HCT116 (cell line): ENCODE results near the gene AP3S1. TPM values are rescaled to one million over a fixed set of nuclear protein-coding genes. Genes with fewer than 3 reads are reported as not detected.
A peak's percentile ranks its signal among the peaks of the same experiment; 100 is the strongest.
"Not testable (repeated sequence)": the region's sequence is repeated elsewhere in the genome, so short reads cannot be mapped to it uniquely, and the experiment has no call there.

Experiments used
- ATAC-seq: fragments of 200-7000 bp; cut with Tn5 transposase; 2 replicates; pipeline ENCODE4 v1.9.1; 2020; ENCODE audit warnings: mild to moderate bottlenecking, moderate library complexity
- BruUV-seq: library from RNA; stranded (reverse); fragments of 400-500 nt; replicated peaks from 2 replicates; lab custom pipeline; 2021; lab: Mats Ljungman, UMichigan
- CTCF ChIA-PET: fragments of 300-600 bp; sonication (Branson Sonifier 250); formaldehyde crosslinking; loops from one replicate; lab custom pipeline; 2021; ENCODE audit warnings: antibody characterized with exemption; lab: Charles Lee
- POLR2A ChIA-PET: fragments of 300-600, 350-600 bp; sonication (Branson Sonifier 250); formaldehyde crosslinking; loops from one replicate; lab custom pipeline; 2021; ENCODE audit warnings: antibody characterized with exemption; lab: Charles Lee
- RAD21 ChIA-PET, 2 experiments: fragments of 300-600 bp; sonication (Branson Sonifier 250); formaldehyde crosslinking; loops; one replicate each; lab custom pipeline; 2023; ENCODE audit warnings: low total read pairs in 2 of 2; ENCODE audit not compliant: uncharacterized antibody in 2 of 2, unreplicated experiment in 2 of 2, low non-redundant PET in 1 of 2; lab: Charles Lee
- DNase-seq: peaks from one replicate; pipeline ENCODE4 v3.0.0-alpha.2; 2010; ENCODE audit warnings: low read depth, low spot score
- H2AFZ ChIP-seq: fragments of 200-600 bp; shearing (Covaris generic), sonication (generic); 2 replicates; pipeline ENCODE4 v1.6.1; 2017; ENCODE audit warnings: low read depth, mixed run types, mixed read lengths, antibody characterized with exemption, low read length; ENCODE audit not compliant: poor library complexity, severe bottlenecking
- H3K27ac ChIP-seq: 2 replicates; pipeline ENCODE4 v1.5.1; 2012; ENCODE audit warnings: low read depth, low read length
- H3K27me3 ChIP-seq: fragments of 200-600 bp; sonication (generic); 2 replicates; pipeline ENCODE4 v1.6.1; 2016; ENCODE audit warnings: mixed run types, low read length, mixed read lengths; ENCODE audit not compliant: insufficient read depth
- H3K36me3 ChIP-seq, 2 experiments: fragments of 200-500 bp in 1 of 2; fragments of 200-600 bp in 1 of 2; sonication (Bioruptor generic) in 1 of 2; sonication (generic) in 1 of 2; 2 replicates each; pipeline versions ENCODE4 v1.5.1 to v1.6.1; 2014 to 2016; ENCODE audit warnings: low read length in 2 of 2, inconsistent platforms in 1 of 2, mixed read lengths in 1 of 2, mixed run types in 1 of 2; ENCODE audit not compliant: insufficient read depth in 2 of 2, control insufficient read depth in 1 of 2
- H3K4me1 ChIP-seq, 2 experiments: fragments of 200-600 bp in 1 of 2; sonication (generic) in 1 of 2; 2 replicates each; pipeline versions ENCODE4 v1.5.1 to v1.6.1; 2012 to 2017; ENCODE audit warnings: low read length in 2 of 2, inconsistent platforms in 1 of 2, mild to moderate bottlenecking in 1 of 2, mixed read lengths in 1 of 2, mixed run types in 1 of 2, moderate library complexity in 1 of 2; ENCODE audit not compliant: insufficient read depth in 2 of 2, control insufficient read depth in 1 of 2
- H3K4me2 ChIP-seq: fragments of 200-600 bp; sonication (generic); 2 replicates; pipeline ENCODE4 v1.6.1; 2017; ENCODE audit warnings: mixed run types, low read length, mixed read lengths
- H3K4me3 ChIP-seq, 2 experiments: fragments of 200-600 bp in 1 of 2; sonication (generic) in 1 of 2; replicated peaks in 1 of 2; 2 replicates each; pipeline ENCODE4 v1.5.1; 2011 to 2016; ENCODE audit warnings: low read length in 2 of 2, control low read depth in 1 of 2, low read depth in 1 of 2, mild to moderate bottlenecking in 1 of 2, mixed read lengths in 1 of 2, mixed run types in 1 of 2
- H3K79me2 ChIP-seq: fragments of 200-600 bp; sonication (generic); 2 replicates; pipeline ENCODE4 v1.6.1; 2017; ENCODE audit warnings: mild to moderate bottlenecking, mixed run types, low read length, moderate library complexity, mixed read lengths; ENCODE audit not compliant: insufficient read depth
- H3K9ac ChIP-seq: fragments of 200-600 bp; sonication (generic); 2 replicates; pipeline ENCODE4 v1.6.1; 2016; ENCODE audit warnings: low read length, mixed read lengths
- H3K9me2 ChIP-seq: fragments of 200-600 bp; sonication (generic), shearing (Covaris generic); 2 replicates; pipeline ENCODE4 v1.6.1; 2017; ENCODE audit warnings: mixed run types, mild to moderate bottlenecking, moderate library complexity; ENCODE audit not compliant: insufficient read depth
- H3K9me3 ChIP-seq, 2 experiments: fragments of 200-500 bp in 1 of 2; fragments of 200-600 bp in 1 of 2; sonication (Bioruptor generic) in 1 of 2; sonication (generic) in 1 of 2; 2 replicates each; pipeline ENCODE4 v1.6.1; 2014 to 2017; ENCODE audit warnings: low read length in 2 of 2, mixed read lengths in 2 of 2, inconsistent platforms in 1 of 2, low read depth in 1 of 2, mild to moderate bottlenecking in 1 of 2, mixed run types in 1 of 2, moderate library complexity in 1 of 2; ENCODE audit not compliant: control insufficient read depth in 1 of 2, insufficient read depth in 1 of 2
- H4K20me1 ChIP-seq: fragments of 200-600 bp; sonication (generic), shearing (Covaris generic); 2 replicates; pipeline ENCODE4 v1.6.1; 2017; ENCODE audit warnings: mixed run types, mild to moderate bottlenecking, moderate library complexity; ENCODE audit not compliant: insufficient read depth
- CEBPB ChIP-seq: IDR thresholded peaks from 2 replicates; pipeline ENCODE4 v1.6.1; 2012; ENCODE audit warnings: low read depth
- POLR2AphosphoS5 ChIP-seq: IDR thresholded peaks from 2 replicates; pipeline ENCODE4 v1.6.1; 2011; ENCODE audit warnings: mild to moderate bottlenecking, low read depth, low read length, moderate library complexity
- intact Hi-C: fragments of 100-400 bp; cut with micrococcal nuclease; formaldehyde crosslinking; loops from 2 replicates; pipeline ENCODE4 v1.10.0; 2022
- total RNA-seq: library from RNA; stranded (reverse); gene quantifications from one replicate; pipeline ENCODE4 v1.2.1, GENCODE V29; 2021; ENCODE audit not compliant: unreplicated experiment
- TF ChIP-seq, protein P1 (sequence below): IDR thresholded peaks from 2 replicates; pipeline ENCODE4 v1.6.1; 2011; ENCODE audit warnings: mild to moderate bottlenecking, low read length, moderate library complexity; ENCODE audit not compliant: insufficient replicate concordance; ENCODE audit errors: extremely low read depth

Gene AP3S1
- total RNA-seq, 1 experiment from 2014 or later, result 432 TPM

GRCh38 chr5:115913623-115914400, 72.1 kb downstream of the AP3S1 start:
- POLR2A ChIA-PET, result interaction anchor here (0.6 to 1.4 kb wide), 3 partner anchors 12 to 42 kb away, joined by 3 to 4 read pairs (median 3); no protein-coding TSS in a partner anchor
- CTCF ChIA-PET, H3K27ac ChIP-seq, H3K4me3 ChIP-seq, RAD21 ChIA-PET, intact Hi-C loops, H3K27me3 ChIP-seq, H3K9ac ChIP-seq, H3K9me2 ChIP-seq, H3K4me2 ChIP-seq, H2AFZ ChIP-seq, H4K20me1 ChIP-seq, DNase-seq, H3K9me3 ChIP-seq, ATAC-seq: not testable (repeated sequence)
- Histone ChIP-seq H3K36me3 (peaks cover 0 to 16% of the 10 kb centered on the region in 2 experiments; a peak in 2 of 4 replicates), H3K79me2 (peaks cover 51% of the 10 kb centered on the region), H3K4me1 (peaks cover 3 to 52% of the 10 kb centered on the region in 2 experiments; a peak in 2 of 4 replicates)
- TSS peak; percentile 59 for BruUV-seq
- TF ChIP-seq CEBPB, result peak; percentile 70; the same call in 1 of the 2 replicates

- H3K27ac ChIP-seq, result peak overlapping the region; percentile 68; the same call in 1 of the 2 replicates
- ChIA-PET POLR2A (no interaction called here), CTCF (no interaction called here)
- peaks cover 0 to 34% of the 10 kb centered on the region in 2 experiments; a peak in 1 of 4 replicates for H3K36me3 ChIP-seq
- no peak for DNase-seq
- H3K9me2 ChIP-seq, result no peaks in the 10 kb centered on the region
- H3K9me3 ChIP-seq, result no peaks in the 10 kb centered on the region; a peak in 1 of 4 replicates
- peaks cover 22 to 70% of the 10 kb centered on the region in 2 experiments for H3K4me1 ChIP-seq
- no TSS peak for BruUV-seq
- peak overlapping the region; percentile 33 for H3K4me2 ChIP-seq
- no peak overlapping the region for H2AFZ ChIP-seq
- H4K20me1 ChIP-seq, result no peaks in the 10 kb centered on the region
- H3K79me2 ChIP-seq, result no peaks in the 10 kb centered on the region; the same call in 1 of the 2 replicates
- intact Hi-C loops, result no loop called here
- H3K4me3 ChIP-seq, result no peak overlapping the region
- TF ChIP-seq POLR2AphosphoS5, result peak; percentile 29; the same call in 1 of the 2 replicates
- TF ChIP-seq, protein P1, sequence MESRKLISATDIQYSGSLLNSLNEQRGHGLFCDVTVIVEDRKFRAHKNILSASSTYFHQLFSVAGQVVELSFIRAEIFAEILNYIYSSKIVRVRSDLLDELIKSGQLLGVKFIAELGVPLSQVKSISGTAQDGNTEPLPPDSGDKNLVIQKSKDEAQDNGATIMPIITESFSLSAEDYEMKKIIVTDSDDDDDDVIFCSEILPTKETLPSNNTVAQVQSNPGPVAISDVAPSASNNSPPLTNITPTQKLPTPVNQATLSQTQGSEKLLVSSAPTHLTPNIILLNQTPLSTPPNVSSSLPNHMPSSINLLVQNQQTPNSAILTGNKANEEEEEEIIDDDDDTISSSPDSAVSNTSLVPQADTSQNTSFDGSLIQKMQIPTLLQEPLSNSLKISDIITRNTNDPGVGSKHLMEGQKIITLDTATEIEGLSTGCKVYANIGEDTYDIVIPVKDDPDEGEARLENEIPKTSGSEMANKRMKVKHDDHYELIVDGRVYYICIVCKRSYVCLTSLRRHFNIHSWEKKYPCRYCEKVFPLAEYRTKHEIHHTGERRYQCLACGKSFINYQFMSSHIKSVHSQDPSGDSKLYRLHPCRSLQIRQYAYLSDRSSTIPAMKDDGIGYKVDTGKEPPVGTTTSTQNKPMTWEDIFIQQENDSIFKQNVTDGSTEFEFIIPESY, result no peak
- TF ChIP-seq, all 23 proteins: peak for 1
- peak; percentile 24 for ATAC-seq
- Histone ChIP-seq H3K27me3 (no peaks in the 10 kb centered on the region), H3K9ac (peak overlapping the region; percentile 4; the same call in 1 of the 2 replicates)
- RAD21 ChIA-PET, result no interaction called here
Measured at GRCh38 chr5:115920171-115920725, 78.5 kb downstream of the AP3S1 start.
